OCI-LY7 (cell line): Measurements from ENCODE around the gene ASAP3.

Experiments used
- CTCF ChIP-seq: fragments of 200-600 bp; sonication (generic); conservative IDR thresholded peaks from 2 replicates; pipeline ENCODE4 v1.5.1; 2014; ENCODE audit warnings: mild to moderate bottlenecking, antibody characterized with exemption, low read length, moderate library complexity, mixed read lengths
- EZH2phosphoT487 ChIP-seq: fragments of 200-600 bp; sonication (generic); IDR thresholded peaks from 2 replicates; pipeline ENCODE4 v1.6.1; 2018; ENCODE audit warnings: low read depth, borderline replicate concordance, mild to moderate bottlenecking, mixed run types, antibody characterized with exemption, low read length, moderate library complexity, mixed read lengths

- no peak for TF ChIP-seq CTCF
- no peak for TF ChIP-seq EZH2phosphoT487
Observed at GRCh38 chr1:23393706-23394105, 90.3 kb downstream of the ASAP3 start.
